Fibroblast of the aortic adventitia (primary cell): ENCODE results near the gene DEFB110. TPM values are rescaled to one million over a fixed set of nuclear protein-coding genes. Genes with fewer than 3 reads are reported as not detected.

Experiments
- DNase-seq: peaks from one replicate; pipeline ENCODE4 v3.0.0-alpha.2; 2010; ENCODE audit warnings: low read depth
- H3K4me3 ChIP-seq: 2 replicates; pipeline ENCODE4 v1.5.1; 2011; ENCODE audit warnings: low read depth, mild to moderate bottlenecking, control low read depth, low read length, moderate library complexity
- total RNA-seq: library from RNA; depleted of rRNA; stranded (reverse); fragments of >200 nt; gene quantifications from 2 replicates; pipeline ENCODE4 v1.2.3, GENCODE V29; 2012; ENCODE audit warnings: low replicate concordance
- TF ChIP-seq, protein P1 (sequence below): IDR thresholded peaks from 2 replicates; pipeline ENCODE4 v1.5.1; 2011; ENCODE audit warnings: mild to moderate bottlenecking, low read length, control low read depth, inconsistent platforms; ENCODE audit not compliant: insufficient read depth

The DEFB110 gene
- total RNA-seq, 1 donor = not detected

DNA sequence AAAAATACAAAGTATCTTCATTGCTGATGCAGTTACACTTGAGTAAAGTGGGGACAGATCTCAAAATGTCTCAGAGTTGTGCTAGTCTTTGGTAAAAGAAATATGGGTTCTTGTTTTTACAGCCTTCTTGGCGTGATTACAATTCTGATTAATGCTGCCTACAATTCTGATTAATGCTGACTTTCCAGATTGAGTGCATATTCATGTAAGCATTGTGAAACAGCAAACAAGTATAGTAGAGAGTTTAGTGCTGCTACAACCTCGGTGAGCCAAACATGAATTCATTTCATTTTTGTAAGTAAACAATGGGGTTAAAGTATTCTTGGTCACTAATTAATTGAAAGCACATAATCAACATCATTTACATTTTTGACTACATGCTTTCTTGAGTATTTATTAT is 52.2 kb downstream of the DEFB110 start, which contains the start of gene DEFB113:
Gene DEFB113 (minus strand): TSS at position 21 of the 400 bp plus-strand sequence. CDS start 0 bp downstream, at position 21.
- DNase-seq = no peak
- TF ChIP-seq, protein P1, sequence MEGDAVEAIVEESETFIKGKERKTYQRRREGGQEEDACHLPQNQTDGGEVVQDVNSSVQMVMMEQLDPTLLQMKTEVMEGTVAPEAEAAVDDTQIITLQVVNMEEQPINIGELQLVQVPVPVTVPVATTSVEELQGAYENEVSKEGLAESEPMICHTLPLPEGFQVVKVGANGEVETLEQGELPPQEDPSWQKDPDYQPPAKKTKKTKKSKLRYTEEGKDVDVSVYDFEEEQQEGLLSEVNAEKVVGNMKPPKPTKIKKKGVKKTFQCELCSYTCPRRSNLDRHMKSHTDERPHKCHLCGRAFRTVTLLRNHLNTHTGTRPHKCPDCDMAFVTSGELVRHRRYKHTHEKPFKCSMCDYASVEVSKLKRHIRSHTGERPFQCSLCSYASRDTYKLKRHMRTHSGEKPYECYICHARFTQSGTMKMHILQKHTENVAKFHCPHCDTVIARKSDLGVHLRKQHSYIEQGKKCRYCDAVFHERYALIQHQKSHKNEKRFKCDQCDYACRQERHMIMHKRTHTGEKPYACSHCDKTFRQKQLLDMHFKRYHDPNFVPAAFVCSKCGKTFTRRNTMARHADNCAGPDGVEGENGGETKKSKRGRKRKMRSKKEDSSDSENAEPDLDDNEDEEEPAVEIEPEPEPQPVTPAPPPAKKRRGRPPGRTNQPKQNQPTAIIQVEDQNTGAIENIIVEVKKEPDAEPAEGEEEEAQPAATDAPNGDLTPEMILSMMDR = no peak
- H3K4me3 ChIP-seq = no peak within 1 kb of the TSS

Other genes with a start within 250 kb of the DEFB110 start
- gene PGK2, start 234.7 kb downstream of the DEFB110 start, total RNA-seq = not detected in 2 replicates
- not detected in 2 replicates for gene CRISP1, start 155.5 kb downstream of the DEFB110 start, total RNA-seq
- not detected in 2 replicates for gene DEFB114, start 57.8 kb downstream of the DEFB110 start, total RNA-seq
- gene DEFB113, start 52.4 kb downstream of the DEFB110 start, total RNA-seq = not detected in 2 replicates
- gene DEFB112, start 27.9 kb upstream of the DEFB110 start, total RNA-seq = not detected in 2 replicates